Upper lobe of left lung (tissue), 4 donors: ENCODE results near the gene RTL10.

Source experiments
- CTCF ChIP-seq, 6 experiments: fragments of 450-650 bp in 4 of 6; fragments of 200-600 bp in 2 of 6; sonication (generic) in 2 of 6; IDR thresholded peaks; one replicate each; pipeline ENCODE4 v1.5.1; 2016 to 2019; ENCODE audit warnings: antibody characterized with exemption in 6 of 6
- POLR2A ChIP-seq, 4 donors: fragments of 450-650 bp; IDR thresholded peaks; one replicate each; pipeline ENCODE4 v1.5.1; 2016 to 2017; ENCODE audit warnings: antibody characterized with exemption in 4 of 4, mild to moderate bottlenecking in 2 of 4
- POLR2AphosphoS5 ChIP-seq, 2 donors: sonication (generic); formaldehyde crosslinking; IDR thresholded peaks; one replicate each; pipeline ENCODE4 v1.5.1; 2017; ENCODE audit warnings: antibody characterized with exemption in 2 of 2

GRCh38 chr22:19891317-19892256 lies 36.9 kb upstream of the RTL10 start:
- no peak for TF ChIP-seq CTCF (IDR thresholded peaks at IDR 0.05)
- no peak for TF ChIP-seq POLR2A (IDR thresholded peaks at IDR 0.05)
- no peak for TF ChIP-seq POLR2AphosphoS5 (IDR thresholded peaks at IDR 0.05)
